Tibial nerve (tissue), 4 donors: ENCODE results near the gene PPP6R2. TPM values are rescaled to one million over a fixed set of nuclear protein-coding genes. Genes with fewer than 3 reads are reported as not detected.

Source experiments
- DNase-seq, 2 donors: peaks; one replicate each; pipeline ENCODE4 v3.0.0-alpha.2; 2019; ENCODE audit warnings: low spot score in 2 of 2
- H3K27ac ChIP-seq, 4 donors: fragments of 200-600 bp; sonication (generic) in 3 of 4; one replicate each; pipeline ENCODE4 v1.5.1; 2017 to 2019; ENCODE audit warnings: mild to moderate bottlenecking in 1 of 4
- H3K27me3 ChIP-seq, 2 donors: fragments of 200-600 bp; sonication (generic) in 1 of 2; one replicate each; pipeline versions ENCODE4 v1.5.1 to v1.6.0; 2017 to 2019
- H3K36me3 ChIP-seq, 3 donors: fragments of 200-600 bp; sonication (generic); one replicate each; pipeline ENCODE4 v1.5.1; 2018 to 2019
- H3K4me1 ChIP-seq, 4 donors: fragments of 200-600 bp; sonication (generic) in 3 of 4; one replicate each; pipeline ENCODE4 v1.5.1; 2017 to 2019
- H3K4me3 ChIP-seq, 4 donors: fragments of 200-600 bp; sonication (generic) in 3 of 4; one replicate each; pipeline ENCODE4 v1.5.1; 2017 to 2019; ENCODE audit warnings: mild to moderate bottlenecking in 1 of 4, moderate library complexity in 1 of 4
- H3K9me3 ChIP-seq, 4 donors: fragments of 200-600 bp; sonication (generic) in 3 of 4; one replicate each; pipeline ENCODE4 v1.5.1; 2017 to 2019
- CTCF ChIP-seq, 5 experiments: fragments of 200-600 bp in 3 of 5; fragments of 450-650 bp in 2 of 5; sonication (generic) in 3 of 5; IDR thresholded peaks; one replicate each; pipeline ENCODE4 v1.5.1; 2016 to 2019; ENCODE audit warnings: antibody characterized with exemption in 5 of 5, mild to moderate bottlenecking in 3 of 5, moderate library complexity in 2 of 5
- EP300 ChIP-seq, 2 donors: sonication (generic); formaldehyde crosslinking; IDR thresholded peaks; one replicate each; pipeline ENCODE4 v1.6.1; 2017; ENCODE audit warnings: antibody characterized with exemption in 2 of 2, mild to moderate bottlenecking in 1 of 2
- POLR2A ChIP-seq, 2 donors: fragments of 450-650 bp; IDR thresholded peaks; one replicate each; pipeline ENCODE4 v1.6.1; 2017; ENCODE audit warnings: antibody characterized with exemption in 2 of 2, mild to moderate bottlenecking in 2 of 2, moderate library complexity in 2 of 2
- WGBS, 2 donors: methylation state at CpG; one replicate each; pipeline ENCODE4 v1.1.5; 2018; 5-methylcytosine and 5-hydroxymethylcytosine counted together
- total RNA-seq, 4 donors: library from RNA; depleted of rRNA; stranded (reverse); fragments of >200 nt; gene quantifications; one replicate each; pipeline ENCODE4 v1.1.0, GENCODE V29; 2016

Gene PPP6R2
- total RNA-seq, 4 donors from 2014 or later, result 55.9 to 112 (median 76.7) TPM

GRCh38 chr22:50297510-50298265 is 45.4 kb upstream of the PPP6R2 start:
- WGBS, 2 donors, result 75 to 77% methylated on average over 20 of the region's 20 CpGs
- Histone ChIP-seq H3K4me3 (no peak overlapping the region), H3K27me3 (no peaks in the 10 kb centered on the region), H3K27ac (peak overlapping the region in 3 of 4 donors; percentile 55 to 97 (median 92)), H3K4me1 (peaks cover 0 to 100% (median 88%) of the 10 kb centered on the region in 4 donors), H3K36me3 (no peaks in the 10 kb centered on the region), H3K9me3 (no peaks in the 10 kb centered on the region)
- DNase-seq, result no peak
- no peak for TF ChIP-seq POLR2A (IDR thresholded peaks at IDR 0.05)
- TF ChIP-seq CTCF (IDR thresholded peaks at IDR 0.05), result no peak
- TF ChIP-seq EP300 (IDR thresholded peaks at IDR 0.05), result no peak

GRCh38 chr22:50298266-50298637 is 44.9 kb upstream of the PPP6R2 start:
- 76 to 79% methylated on average over 4 of the region's 4 CpGs for WGBS, 2 donors
- TF ChIP-seq POLR2A (IDR thresholded peaks at IDR 0.05), result no peak
- no peak for DNase-seq
- Histone ChIP-seq H3K27ac (peak overlapping the region in 3 of 4 donors; percentile 86 to 97 (median 92)), H3K27me3 (no peaks in the 10 kb centered on the region), H3K4me3 (no peak overlapping the region), H3K36me3 (no peaks in the 10 kb centered on the region), H3K9me3 (no peaks in the 10 kb centered on the region), H3K4me1 (peaks cover 0 to 100% (median 89%) of the 10 kb centered on the region in 4 donors)

GRCh38 chr22:50298937-50299784 is 44.0 kb upstream of the PPP6R2 start:
- Histone ChIP-seq H3K4me1 (peaks cover 0 to 100% (median 89%) of the 10 kb centered on the region in 4 donors), H3K4me3 (peak overlapping the region; percentile 28 to 51 (median 39))

GRCh38 chr22:50299785-50300619 is 43.1 kb upstream of the PPP6R2 start:
- TF ChIP-seq CTCF (IDR thresholded peaks at IDR 0.05) (no peak), POLR2A (IDR thresholded peaks at IDR 0.05) (no peak), EP300 (IDR thresholded peaks at IDR 0.05) (peak in 1 of 2 donors; percentile 2)
- DNase-seq, result no peak
- H3K27me3 ChIP-seq, result no peaks in the 10 kb centered on the region
- H3K36me3 ChIP-seq, result no peaks in the 10 kb centered on the region
- 22 to 35% methylated on average over 23 to 28 of the region's 93 CpGs for WGBS, 2 donors
- no peaks in the 10 kb centered on the region for H3K9me3 ChIP-seq
- H3K4me1 ChIP-seq, result peaks cover 4 to 100% (median 89%) of the 10 kb centered on the region in 4 donors
- peak overlapping the region; percentile 28 to 51 (median 39) for H3K4me3 ChIP-seq
- peak overlapping the region; percentile 51 to 97 (median 89) for H3K27ac ChIP-seq

More at GRCh38 chr22:50298937-50299784, 44.0 kb upstream of the PPP6R2 start:
- no peak for TF ChIP-seq POLR2A (IDR thresholded peaks at IDR 0.05)
- peak in 1 of 2 donors; percentile 5 for TF ChIP-seq EP300 (IDR thresholded peaks at IDR 0.05)
- WGBS, 2 donors, result 18 to 26% methylated on average over 25 to 43 of the region's 59 CpGs
- no peaks in the 10 kb centered on the region for H3K36me3 ChIP-seq
- H3K27me3 ChIP-seq, result no peaks in the 10 kb centered on the region
- peak overlapping the region; percentile 51 to 97 (median 89) for H3K27ac ChIP-seq
- H3K9me3 ChIP-seq, result no peaks in the 10 kb centered on the region
- no peak for DNase-seq

- peak overlapping the region; percentile 11 to 97 (median 89) for H3K27ac ChIP-seq
- no peaks in the 10 kb centered on the region for H3K27me3 ChIP-seq
- H3K36me3 ChIP-seq, result no peaks in the 10 kb centered on the region
- DNase-seq, result no peak
- peak overlapping the region in 2 of 4 donors; percentile 15 to 49 for H3K4me3 ChIP-seq
- WGBS, 2 donors, result 64 to 73% methylated on average over 8 to 14 of the region's 14 CpGs
- H3K4me1 ChIP-seq, result peaks cover 8 to 100% (median 93%) of the 10 kb centered on the region in 4 donors
- TF ChIP-seq CTCF (IDR thresholded peaks at IDR 0.05) (no peak), POLR2A (IDR thresholded peaks at IDR 0.05) (no peak), EP300 (IDR thresholded peaks at IDR 0.05) (no peak)
- no peaks in the 10 kb centered on the region for H3K9me3 ChIP-seq
Measured at GRCh38 chr22:50300620-50301257, 42.4 kb upstream of the PPP6R2 start.
